Hepatocyte (in vitro differentiated cells): ENCODE data around the gene SLIT1. TPM values are rescaled to one million over a fixed set of nuclear protein-coding genes. Genes with fewer than 3 reads are reported as not detected.
A peak's percentile ranks its signal among the peaks of the same experiment; 100 is the strongest.

Experiments used
- DNase-seq: peaks from one replicate; pipeline ENCODE4 v3.0.0-alpha.2; 2016; ENCODE audit warnings: low spot score
- H2AFZ ChIP-seq: fragments of 200-600 bp; sonication (generic); 2 replicates; pipeline ENCODE4 v1.6.0; 2016; ENCODE audit warnings: antibody characterized with exemption, mild to moderate bottlenecking
- H3K27ac ChIP-seq: fragments of 200-600 bp; sonication (generic); 2 replicates; pipeline ENCODE4 v1.5.1; 2016; ENCODE audit warnings: mild to moderate bottlenecking
- H3K27me3 ChIP-seq: fragments of 200-600 bp; sonication (generic); 2 replicates; pipeline ENCODE4 v1.6.1; 2016
- H3K36me3 ChIP-seq: fragments of 200-600 bp; sonication (generic); replicated peaks from 2 replicates; pipeline ENCODE4 v1.5.1; 2016; ENCODE audit warnings: low read depth; ENCODE audit not compliant: insufficient read depth
- H3K4me1 ChIP-seq: fragments of 200-600 bp; sonication (generic); 2 replicates; pipeline ENCODE4 v1.5.1; 2016; ENCODE audit warnings: mild to moderate bottlenecking, moderate library complexity; ENCODE audit not compliant: insufficient read depth
- H3K4me2 ChIP-seq: fragments of 200-600 bp; sonication (generic); 2 replicates; pipeline ENCODE4 v1.6.0; 2016
- H3K4me3 ChIP-seq: fragments of 200-600 bp; sonication (generic); 2 replicates; pipeline ENCODE4 v1.5.1; 2016; ENCODE audit warnings: mild to moderate bottlenecking
- H3K79me2 ChIP-seq: fragments of 200-600 bp; sonication (generic); 2 replicates; pipeline ENCODE4 v1.6.0; 2017; ENCODE audit warnings: mild to moderate bottlenecking
- H3K9me2 ChIP-seq: fragments of 200-600 bp; sonication (generic); replicated peaks from 2 replicates; pipeline ENCODE4 v1.6.0; 2017; ENCODE audit warnings: mild to moderate bottlenecking; ENCODE audit not compliant: insufficient read depth
- H3K9me3 ChIP-seq: fragments of 200-600 bp; sonication (generic); 2 replicates; pipeline ENCODE4 v1.5.1; 2016; ENCODE audit warnings: low read depth, mild to moderate bottlenecking
- H4K20me1 ChIP-seq: fragments of 200-600 bp; sonication (generic); 2 replicates; pipeline ENCODE4 v1.6.0; 2016; ENCODE audit warnings: mild to moderate bottlenecking; ENCODE audit not compliant: insufficient read depth, poor library complexity, severe bottlenecking
- CTCF ChIP-seq: fragments of 200-600 bp; sonication (generic); IDR thresholded peaks from 2 replicates; pipeline ENCODE4 v1.5.1; 2016; ENCODE audit warnings: antibody characterized with exemption, mild to moderate bottlenecking; ENCODE audit not compliant: poor library complexity
- EZH2 ChIP-seq: fragments of 200-600 bp; sonication (generic); IDR thresholded peaks from 2 replicates; pipeline ENCODE4 v1.6.1; 2016; ENCODE audit warnings: antibody characterized with exemption, mild to moderate bottlenecking, borderline replicate concordance
- EZH2phosphoT487 ChIP-seq: fragments of 200-600 bp; sonication (generic); IDR thresholded peaks from one replicate; pipeline ENCODE4 v1.6.1; 2018; ENCODE audit warnings: antibody characterized with exemption, mild to moderate bottlenecking, low read depth, moderate library complexity; ENCODE audit not compliant: unreplicated experiment, severe bottlenecking
- WGBS: methylation state at CpG from one replicate; pipeline ENCODE4 v1.1.6; 2016; ENCODE audit warnings: low lambda C conversion rate; ENCODE audit errors: missing lambda C conversion rate; 5-methylcytosine and 5-hydroxymethylcytosine counted together
- polyA plus RNA-seq: library from polyadenylated mRNA; unstranded; fragments of >200 nt; fragmentation: Nextera tagmentation; extraction: Ambion mirVana; gene quantifications from 2 replicates; pipeline ENCODE4 v1.2.1, GENCODE V29; 2016
- total RNA-seq: library from RNA; depleted of rRNA; stranded (reverse); fragments of >200 nt; gene quantifications from 2 replicates; pipeline ENCODE4 v1.2.3, GENCODE V29; 2014

SLIT1 gene
- total and polyA plus RNA-seq, 2 experiments from 2014 or later, result 0.47 to 0.65 TPM

- Histone ChIP-seq H3K4me2 (no peak overlapping the region), H2AFZ (no peak overlapping the region), H3K36me3 (no peaks in the 10 kb centered on the region), H3K4me1 (peaks cover 10% of the 10 kb centered on the region), H3K9me3 (no peaks in the 10 kb centered on the region), H3K27me3 (peaks cover 22% of the 10 kb centered on the region), H3K27ac (no peak overlapping the region), H4K20me1 (no peaks in the 10 kb centered on the region), H3K9me2 (no peaks in the 10 kb centered on the region), H3K79me2 (no peaks in the 10 kb centered on the region), H3K4me3 (no peak overlapping the region)
- DNase-seq, result peak; percentile 46
- 61% methylated on average over 15 of the region's 15 CpGs for WGBS
- no peak for TF ChIP-seq EZH2phosphoT487
- TF ChIP-seq CTCF, result peak; percentile 27
- TF ChIP-seq EZH2, result no peak
Measured at GRCh38 chr10:97138174-97138573, 47.6 kb downstream of the SLIT1 start.

GRCh38 chr10:97136756-97137155, 49.0 kb downstream of the SLIT1 start:
- WGBS, result 89% methylated on average over 3 of the region's 3 CpGs

GRCh38 chr10:97135464-97135863, 50.3 kb downstream of the SLIT1 start:
- no peaks in the 10 kb centered on the region for H4K20me1 ChIP-seq
- no peak for DNase-seq
- no peaks in the 10 kb centered on the region for H3K9me3 ChIP-seq
- TF ChIP-seq EZH2 (no peak), CTCF (no peak), EZH2phosphoT487 (no peak)
- H3K79me2 ChIP-seq, result no peaks in the 10 kb centered on the region
- no peaks in the 10 kb centered on the region for H3K9me2 ChIP-seq
- peaks cover 13% of the 10 kb centered on the region for H3K27me3 ChIP-seq
- WGBS, result 74% methylated on average over 11 of the region's 11 CpGs
- H3K4me2 ChIP-seq, result no peak overlapping the region
- no peaks in the 10 kb centered on the region for H3K36me3 ChIP-seq
- no peak overlapping the region for H3K4me3 ChIP-seq
- no peak overlapping the region for H2AFZ ChIP-seq
- H3K4me1 ChIP-seq, result peaks cover 6% of the 10 kb centered on the region
- H3K27ac ChIP-seq, result no peak overlapping the region

More at GRCh38 chr10:97136756-97137155, 49.0 kb downstream of the SLIT1 start:
- no peaks in the 10 kb centered on the region for H3K79me2 ChIP-seq
- H2AFZ ChIP-seq, result no peak overlapping the region
- H3K27me3 ChIP-seq, result peaks cover 15% of the 10 kb centered on the region
- no peak for DNase-seq
- peaks cover 10% of the 10 kb centered on the region for H3K4me1 ChIP-seq
- no peak overlapping the region for H3K4me3 ChIP-seq
- no peaks in the 10 kb centered on the region for H3K9me2 ChIP-seq
- no peaks in the 10 kb centered on the region for H3K9me3 ChIP-seq
- no peaks in the 10 kb centered on the region for H3K36me3 ChIP-seq
- no peak for TF ChIP-seq CTCF
- no peak for TF ChIP-seq EZH2phosphoT487
- no peak for TF ChIP-seq EZH2
- H3K27ac ChIP-seq, result no peak overlapping the region
- H4K20me1 ChIP-seq, result no peaks in the 10 kb centered on the region
- H3K4me2 ChIP-seq, result no peak overlapping the region

GRCh38 chr10:97134983-97135382, 50.8 kb downstream of the SLIT1 start:
- no peaks in the 10 kb centered on the region for H4K20me1 ChIP-seq
- DNase-seq, result no peak
- H3K9me2 ChIP-seq, result no peaks in the 10 kb centered on the region
- no peak overlapping the region for H3K27ac ChIP-seq
- H3K9me3 ChIP-seq, result no peaks in the 10 kb centered on the region
- H3K4me3 ChIP-seq, result no peak overlapping the region
- TF ChIP-seq EZH2phosphoT487 (no peak), CTCF (no peak), EZH2 (no peak)
- H2AFZ ChIP-seq, result no peak overlapping the region
- no peaks in the 10 kb centered on the region for H3K36me3 ChIP-seq
- WGBS, result 90% methylated on average over 15 of the region's 15 CpGs
- H3K79me2 ChIP-seq, result no peaks in the 10 kb centered on the region
- H3K27me3 ChIP-seq, result peaks cover 9% of the 10 kb centered on the region
- peaks cover 2% of the 10 kb centered on the region for H3K4me1 ChIP-seq
- no peak overlapping the region for H3K4me2 ChIP-seq
